GM19238 (cell line): Measurements from ENCODE around the gene CPA2.
"Not testable (repeated sequence)": the region's sequence is repeated elsewhere in the genome, so short reads cannot be mapped to it uniquely, and the experiment has no call there.

ENCODE experiments used
- DNase-seq: peaks from one replicate; pipeline ENCODE4 v3.0.0; 2011; ENCODE audit warnings: low spot score; ENCODE audit not compliant: insufficient read length

CPA2 gene

GRCh38 chr7:130266258-130266960 is at the start of gene CPA2:
Gene CPA2, plus strand, starts transcription at chr7:130266863. Its CDS starts 19 bp downstream, at chr7:130266882.
- no peak for DNase-seq

- DNase-seq, result no peak
Observed at GRCh38 chr7:130218806-130219620, 47.6 kb upstream of the CPA2 start.

GRCh38 chr7:130219871-130220270 is 46.8 kb upstream of the CPA2 start:
- no peak for DNase-seq

DNA sequence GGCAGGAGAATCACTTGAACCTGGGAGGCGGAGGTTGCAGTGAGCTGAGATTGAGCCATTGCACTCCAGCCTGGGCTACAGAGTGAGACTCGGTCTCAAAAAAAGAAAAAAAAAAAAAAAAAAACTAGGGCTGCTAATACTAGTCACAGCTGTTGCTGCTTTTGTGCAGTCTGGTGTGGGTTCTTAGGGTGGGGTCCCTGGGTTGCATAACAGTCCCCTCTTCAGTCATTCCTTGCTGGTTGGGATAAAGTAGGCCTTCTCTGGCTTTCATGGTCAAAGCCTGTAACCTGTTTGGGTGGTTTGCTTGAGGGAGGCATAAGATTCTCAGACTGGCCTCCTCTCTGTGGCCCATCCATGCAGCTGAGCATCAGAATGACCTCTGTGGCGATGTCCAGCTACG is 44.9 kb upstream of the CPA2 start:
- no peak for DNase-seq

DNA sequence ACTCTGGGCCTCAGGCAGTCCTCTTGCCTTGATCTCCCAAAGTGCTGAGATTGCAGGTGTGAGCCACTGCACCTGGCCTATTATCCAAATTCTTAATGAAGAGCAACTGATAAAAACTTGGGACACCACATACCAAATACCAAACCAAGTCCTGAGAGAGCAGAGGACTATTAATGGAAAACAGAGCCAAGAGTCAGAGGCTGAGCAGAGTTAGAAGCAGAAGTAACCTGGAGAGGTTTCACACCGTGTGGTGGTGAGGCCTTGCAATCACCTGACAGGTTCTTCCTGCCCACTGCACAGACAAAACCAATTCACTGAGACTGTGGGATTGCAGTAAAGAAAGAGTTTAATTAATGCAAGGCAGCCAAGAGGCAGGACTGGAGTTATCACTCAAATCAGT is 43.0 kb upstream of the CPA2 start:
- DNase-seq, result no peak

DNA sequence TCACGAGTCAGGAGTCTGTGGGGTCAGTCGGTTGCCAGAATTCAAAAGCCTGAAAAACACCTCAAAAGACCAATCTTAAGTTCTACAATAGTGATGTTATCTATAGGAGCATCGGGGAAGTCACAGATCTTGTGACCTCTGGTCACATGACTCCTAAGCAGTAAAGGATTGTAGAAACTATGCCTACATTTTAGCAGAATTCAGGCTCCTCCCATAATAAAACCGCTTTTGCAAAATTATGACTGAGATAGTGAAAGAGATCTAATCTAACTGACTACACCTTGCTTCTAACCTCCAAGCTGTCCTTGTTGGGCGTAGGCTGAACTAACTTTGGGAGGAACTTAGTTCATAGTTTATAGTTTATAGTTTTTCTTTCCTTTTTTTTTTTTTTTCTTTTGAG is 42.5 kb upstream of the CPA2 start:
- DNase-seq, result no peak

DNA sequence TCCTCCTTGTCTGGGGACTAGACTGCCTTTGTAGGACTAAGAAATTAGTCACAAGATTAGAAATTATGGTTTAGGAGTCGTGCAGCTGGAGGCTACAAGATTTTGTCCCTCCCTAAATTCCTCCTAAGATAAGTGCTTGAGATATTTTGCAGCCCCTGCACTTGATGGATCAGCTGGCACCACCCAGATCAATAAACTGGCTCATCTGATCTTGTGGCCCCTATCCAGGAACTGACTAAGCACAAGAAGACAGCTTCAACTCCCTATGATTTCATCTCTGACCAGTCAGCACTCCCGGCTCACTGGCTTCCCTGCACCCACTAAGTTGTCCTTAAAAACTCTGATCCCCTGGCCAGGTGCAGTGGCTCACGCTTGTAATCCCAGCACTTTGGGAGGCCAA is 41.7 kb upstream of the CPA2 start:
- DNase-seq, result not testable (repeated sequence)

DNA sequence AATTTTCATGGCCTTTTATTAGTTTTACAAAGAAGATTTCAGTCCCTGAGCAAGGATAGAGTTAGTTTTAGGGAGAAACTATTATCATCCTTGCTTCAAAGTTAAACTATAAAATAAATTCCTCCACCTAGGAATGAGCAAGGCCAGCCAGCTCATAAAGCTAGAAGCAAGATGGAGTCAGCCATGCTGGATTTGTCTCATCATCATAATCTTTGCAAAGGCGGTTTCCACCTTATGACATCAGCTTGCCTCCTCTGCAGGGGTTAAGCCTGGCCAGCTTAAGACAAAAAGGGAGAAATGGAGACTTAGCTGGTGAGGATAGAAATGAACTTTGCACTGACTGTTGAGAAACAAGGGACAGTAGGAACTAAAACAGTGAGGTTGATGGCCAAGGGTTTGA is 40.3 kb upstream of the CPA2 start:
- DNase-seq, result no peak

DNA sequence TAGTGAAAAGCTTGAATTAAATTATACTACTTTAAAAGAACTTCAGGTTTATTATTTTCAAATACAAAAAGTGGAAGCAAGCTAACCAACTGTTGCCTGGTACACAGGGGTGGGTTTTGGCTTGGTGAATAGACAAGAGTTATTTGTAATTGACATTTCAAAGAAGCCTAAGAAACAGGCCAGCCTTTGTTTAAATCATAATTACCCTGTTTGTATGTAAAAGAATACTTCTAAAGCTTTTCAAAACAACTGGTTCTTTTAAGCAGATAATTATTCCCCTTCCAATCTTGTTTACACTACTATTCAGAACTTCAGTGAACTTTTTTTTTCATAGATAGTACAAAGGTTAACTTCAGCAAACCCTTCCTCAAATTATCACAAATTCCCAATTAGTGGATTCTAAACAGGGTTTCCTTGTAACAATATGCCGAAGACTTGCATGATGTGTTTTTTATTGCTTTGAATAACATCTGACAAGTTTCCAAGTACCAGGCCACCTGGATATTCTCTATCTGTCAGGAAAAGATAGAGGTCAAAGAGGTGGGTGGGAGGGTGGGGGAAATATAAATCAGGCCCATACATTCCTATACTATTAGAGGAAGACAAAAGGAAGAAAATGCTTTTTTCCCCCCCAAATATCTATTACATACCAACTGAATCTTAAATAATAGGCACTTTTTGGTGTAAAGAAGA is 38.6 kb upstream of the CPA2 start:
- DNase-seq, result no peak

- no peak for DNase-seq
Observed at GRCh38 chr7:130228840-130229502, 37.7 kb upstream of the CPA2 start.

DNA sequence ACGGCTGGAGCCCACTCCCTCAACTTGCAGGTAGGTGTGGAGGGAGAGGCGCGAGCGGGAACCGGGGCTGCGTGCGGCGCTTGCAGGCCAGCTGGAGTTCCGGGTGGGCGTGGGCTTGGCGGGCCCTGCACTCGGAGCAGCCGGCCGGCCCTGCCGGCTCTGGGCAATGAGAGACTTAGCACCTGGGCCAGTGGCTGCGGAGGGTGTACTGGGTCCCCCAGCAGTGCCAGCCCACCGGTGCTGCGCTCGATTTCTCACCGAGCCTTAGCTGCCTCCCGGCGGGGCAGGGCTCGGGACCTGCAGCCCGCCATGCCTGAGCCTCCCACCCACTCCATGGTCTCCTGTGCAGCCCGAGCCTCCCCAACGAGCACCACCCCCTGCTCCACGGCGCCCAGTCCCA is 36.7 kb upstream of the CPA2 start:
- DNase-seq, result not testable (repeated sequence)

DNA sequence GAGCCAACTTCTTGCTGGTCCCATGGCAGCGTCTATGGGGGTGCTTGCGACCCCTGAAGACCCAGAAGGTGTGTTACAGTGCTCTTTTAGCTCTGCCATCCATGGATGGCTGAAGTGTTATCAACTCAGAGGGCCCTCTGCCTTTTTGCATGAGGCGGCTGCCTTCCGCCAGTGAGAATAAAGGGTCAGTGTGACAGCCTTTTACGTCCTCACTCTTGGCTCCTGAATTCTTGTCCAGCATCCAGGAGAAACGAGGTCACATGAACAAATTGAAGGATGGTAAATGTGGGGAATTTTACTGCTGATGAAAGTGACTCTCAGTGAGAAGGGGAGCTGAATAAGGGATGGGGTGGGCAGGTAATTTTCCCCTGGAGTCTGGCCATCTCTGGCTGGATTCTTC is 34.9 kb upstream of the CPA2 start:
- DNase-seq, result no peak

- no peak for DNase-seq
Observed at GRCh38 chr7:130232209-130232608, 34.5 kb upstream of the CPA2 start.

- DNase-seq, result no peak
Observed at GRCh38 chr7:130234078-130234477, 32.6 kb upstream of the CPA2 start.

DNA sequence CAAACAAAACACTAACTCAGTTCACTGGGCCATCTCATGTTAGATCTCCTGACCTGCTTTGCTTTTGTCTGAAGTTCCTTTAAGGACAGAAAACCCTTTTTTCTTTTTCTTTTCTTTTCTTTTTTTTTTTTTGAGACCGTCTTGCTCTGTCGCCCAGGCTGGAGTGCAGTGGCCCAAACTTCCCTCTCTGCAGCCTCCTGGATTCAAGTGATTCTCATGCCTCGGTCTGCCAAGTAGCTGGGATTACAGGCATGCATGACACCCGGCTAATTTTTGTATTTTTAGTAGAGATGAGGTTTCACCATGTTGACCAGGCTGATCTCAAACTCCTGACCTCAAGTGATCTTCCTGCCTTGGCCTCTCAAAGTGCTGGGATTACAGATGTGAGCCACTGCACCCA is 30.3 kb upstream of the CPA2 start:
- not testable (repeated sequence) for DNase-seq

DNA sequence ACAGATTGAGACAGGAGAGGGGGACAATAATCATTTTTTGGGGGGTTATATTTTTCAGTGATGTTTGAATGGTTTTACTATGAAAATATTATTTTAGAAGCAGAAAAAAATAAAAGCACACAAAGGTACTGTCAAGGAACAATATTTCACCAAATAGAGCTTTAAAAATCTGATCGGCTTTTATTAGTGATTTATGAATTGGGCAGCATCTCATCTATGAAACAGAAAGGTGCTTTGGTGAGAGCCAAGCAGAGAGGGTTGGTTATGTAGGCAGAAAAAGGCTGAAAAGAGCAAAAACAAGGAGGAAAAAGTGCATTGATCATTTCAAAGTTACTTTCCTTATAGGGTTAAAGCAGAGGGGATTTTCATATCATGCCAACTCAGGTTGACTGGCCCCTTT is 26.4 kb upstream of the CPA2 start:
- DNase-seq, result no peak

- DNase-seq, result peak; percentile 33
Observed at GRCh38 chr7:130242198-130243014, 24.3 kb upstream of the CPA2 start.

DNA sequence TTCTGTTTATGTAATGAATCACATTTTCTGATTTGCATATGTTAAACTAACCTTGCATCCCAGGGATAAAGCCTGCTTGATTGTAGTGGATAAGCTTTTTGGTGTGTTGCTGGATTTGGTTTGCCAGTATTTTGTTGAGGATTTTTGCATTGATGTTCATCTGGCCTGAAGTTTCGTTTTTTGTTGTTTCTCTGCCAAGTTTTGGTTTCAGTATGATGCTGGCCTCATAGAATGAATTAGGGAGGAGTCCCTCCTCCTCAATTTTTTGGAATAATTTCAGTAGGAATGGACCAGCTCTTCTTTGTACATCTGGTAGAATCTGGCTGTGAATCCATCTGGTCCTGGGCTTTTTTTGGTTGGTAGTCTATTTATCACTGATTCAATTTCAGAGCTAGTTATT is 23.2 kb upstream of the CPA2 start:
- not testable (repeated sequence) for DNase-seq

GRCh38 chr7:130246491-130246890 is 20.2 kb upstream of the CPA2 start:
- DNase-seq, result not testable (repeated sequence)

- not testable (repeated sequence) for DNase-seq
Observed at GRCh38 chr7:130248842-130249241, 17.8 kb upstream of the CPA2 start.

DNA sequence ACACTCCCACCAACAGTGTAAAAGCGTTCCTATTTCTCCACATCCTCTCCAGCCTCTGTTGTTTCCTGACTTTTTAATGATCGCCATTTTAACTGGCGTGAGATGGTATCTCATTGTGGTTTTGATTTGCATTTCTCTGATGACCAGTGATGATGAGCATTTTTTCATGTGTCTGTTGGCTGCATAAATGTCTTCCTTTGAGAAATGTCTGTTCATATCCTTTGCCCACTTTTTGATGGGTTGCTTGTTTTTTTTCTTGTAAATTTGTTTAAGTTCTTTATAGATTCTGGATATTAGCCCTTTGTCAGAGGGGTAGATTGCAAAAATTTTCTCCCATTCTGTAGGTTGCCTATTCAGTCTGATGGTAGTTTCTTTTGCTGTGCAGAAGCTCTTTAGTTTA is 17.0 kb upstream of the CPA2 start:
- not testable (repeated sequence) for DNase-seq
